GM23338 (cell line): ENCODE data around the gene HDHD2. TPM values are rescaled to one million over a fixed set of nuclear protein-coding genes. Genes with fewer than 3 reads are reported as not detected.

Source experiments
- ATAC-seq: fragments of 200-7000 bp; cut with Tn5 transposase; 3 replicates; pipeline ENCODE4 v1.9.1; 2020
- DNase-seq: peaks from one replicate; pipeline ENCODE4 v3.0.0-alpha.2; 2015; ENCODE audit warnings: low spot score
- H2AFZ ChIP-seq: fragments of 200-600 bp; sonication (generic); 2 replicates; pipeline ENCODE4 v1.8.0; 2016; ENCODE audit warnings: antibody characterized with exemption, mild to moderate bottlenecking, moderate library complexity
- H3F3A ChIP-seq: fragments of 200-600 bp; sonication (generic); replicated peaks from 2 replicates; pipeline ENCODE4 v1.8.0; 2017; ENCODE audit warnings: antibody characterized with exemption, mixed run types, low read depth
- H3K27ac ChIP-seq: fragments of 200-600 bp; sonication (generic); 2 replicates; pipeline ENCODE4 v1.6.1; 2016; ENCODE audit warnings: low read depth
- H3K27me3 ChIP-seq: fragments of 200-600 bp; sonication (generic); 2 replicates; pipeline ENCODE4 v1.8.0; 2016; ENCODE audit warnings: mild to moderate bottlenecking, mixed run types, moderate library complexity; ENCODE audit not compliant: insufficient read depth
- H3K36me3 ChIP-seq: fragments of 200-600 bp; sonication (generic); 2 replicates; pipeline ENCODE4 v1.8.0; 2016; ENCODE audit warnings: mild to moderate bottlenecking; ENCODE audit not compliant: insufficient read depth
- H3K4me1 ChIP-seq: fragments of 200-600 bp; sonication (generic); 2 replicates; pipeline ENCODE4 v1.8.0; 2016; ENCODE audit warnings: mild to moderate bottlenecking, moderate library complexity; ENCODE audit not compliant: insufficient read depth
- H3K4me2 ChIP-seq: fragments of 200-600 bp; sonication (generic); 2 replicates; pipeline ENCODE4 v1.7.1; 2017; ENCODE audit warnings: mixed run types
- H3K4me3 ChIP-seq: fragments of 200-600 bp; sonication (generic); 2 replicates; pipeline ENCODE4 v1.6.1; 2016; ENCODE audit warnings: mixed run types
- H3K79me2 ChIP-seq: fragments of 200-600 bp; sonication (generic); replicated peaks from 2 replicates; pipeline ENCODE4 v1.8.0; 2017; ENCODE audit warnings: mild to moderate bottlenecking; ENCODE audit not compliant: insufficient read depth
- H3K9me2 ChIP-seq: fragments of 200-600 bp; sonication (generic); 2 replicates; pipeline ENCODE4 v1.8.0; 2017; ENCODE audit not compliant: insufficient read depth
- H4K20me1 ChIP-seq: fragments of 200-600 bp; sonication (generic); replicated peaks from 2 replicates; pipeline ENCODE4 v1.8.0; 2017; ENCODE audit warnings: mild to moderate bottlenecking; ENCODE audit not compliant: insufficient read depth
- H3K27ac Mint-ChIP-seq: 2 replicates; pipeline ENCODE4 v1.8.0; 2020; ENCODE audit warnings: inconsistent platforms, mild to moderate bottlenecking, moderate library complexity, mixed read lengths
- H3K27me3 Mint-ChIP-seq: 3 replicates; pipeline ENCODE4 v1.8.0; 2022; ENCODE audit warnings: low read depth, mild to moderate bottlenecking, moderate library complexity, mixed read lengths, inconsistent platforms; ENCODE audit not compliant: insufficient read depth, poor library complexity
- H3K36me3 Mint-ChIP-seq: 3 replicates; pipeline ENCODE4 v1.8.0; 2021; ENCODE audit warnings: low read depth, mild to moderate bottlenecking, inconsistent platforms, moderate library complexity, mixed read lengths
- H3K4me1 Mint-ChIP-seq: 3 replicates; pipeline ENCODE4 v1.8.0; 2020; ENCODE audit warnings: mild to moderate bottlenecking, inconsistent platforms, mixed read lengths
- H3K4me3 Mint-ChIP-seq: 3 replicates; pipeline ENCODE4 v1.8.0; 2021; ENCODE audit warnings: moderate library complexity, mild to moderate bottlenecking, inconsistent platforms, mixed read lengths
- H3K9me3 Mint-ChIP-seq: 3 replicates; pipeline ENCODE4 v1.8.0; 2020; ENCODE audit warnings: moderate library complexity, mild to moderate bottlenecking, inconsistent platforms, mixed read lengths
- CREB1 ChIP-seq: fragments of 250-450 bp; sonication (Bioruptor Pico); IDR thresholded peaks from 2 replicates; pipeline ENCODE4 v1.5.0; 2020; ENCODE audit warnings: low read depth, mild to moderate bottlenecking, moderate library complexity
- ETS1 ChIP-seq: IDR thresholded peaks from 2 replicates; pipeline ENCODE4 v1.6.1; 2016; ENCODE audit warnings: antibody characterized with exemption
- EZH2 ChIP-seq: fragments of 200-600 bp; sonication (generic); IDR thresholded peaks from one replicate; pipeline ENCODE4 v1.8.0; 2017; ENCODE audit warnings: antibody characterized with exemption, mild to moderate bottlenecking, low read depth; ENCODE audit not compliant: unreplicated experiment
- ZNF114 ChIP-seq: fragments of 250-450 bp; sonication (Bioruptor Pico); IDR thresholded peaks from 2 replicates; pipeline ENCODE4 v1.5.0; 2020; ENCODE audit warnings: mild to moderate bottlenecking, moderate library complexity
- ZNF331 ChIP-seq: fragments of 250-450 bp; sonication (Bioruptor Pico); IDR thresholded peaks from 2 replicates; pipeline ENCODE4 v1.5.0; 2020; ENCODE audit warnings: low read depth, mild to moderate bottlenecking, moderate library complexity
- polyA plus RNA-seq: library from polyadenylated mRNA; unstranded; fragments of >200 nt; fragmentation: Nextera tagmentation; extraction: Ambion mirVana; gene quantifications from 2 replicates; pipeline ENCODE4 v1.2.1, GENCODE V29; 2016
- total RNA-seq: library from RNA; depleted of rRNA; stranded (reverse); fragments of >200 nt; shearing (Covaris generic); gene quantifications from 2 replicates; pipeline ENCODE4 v1.2.3, GENCODE V29; 2014
- TF ChIP-seq, protein P1 (sequence below), 2 experiments: fragments of 200-600 bp in 1 of 2; sonication (generic) in 1 of 2; conservative IDR thresholded peaks; 2 replicates each; pipeline versions ENCODE4 v1.5.1 to v1.6.1; 2016 to 2017; ENCODE audit warnings: antibody characterized with exemption in 2 of 2, low read depth in 2 of 2, mild to moderate bottlenecking in 2 of 2, moderate library complexity in 1 of 2
- TF ChIP-seq, protein P2 (sequence below): fragments of 250-450 bp; sonication (Bioruptor Pico); IDR thresholded peaks from 2 replicates; pipeline ENCODE4 v1.5.0; 2020; ENCODE audit warnings: mild to moderate bottlenecking, moderate library complexity
- TF ChIP-seq, protein P3 (sequence below): IDR thresholded peaks from one replicate; pipeline ENCODE4 v1.6.1; 2018; ENCODE audit warnings: antibody characterized with exemption; ENCODE audit not compliant: unreplicated experiment

HDHD2 gene
- total and polyA plus RNA-seq, 2 experiments from 2014 or later = 25.9 to 32.2 TPM

DNA sequence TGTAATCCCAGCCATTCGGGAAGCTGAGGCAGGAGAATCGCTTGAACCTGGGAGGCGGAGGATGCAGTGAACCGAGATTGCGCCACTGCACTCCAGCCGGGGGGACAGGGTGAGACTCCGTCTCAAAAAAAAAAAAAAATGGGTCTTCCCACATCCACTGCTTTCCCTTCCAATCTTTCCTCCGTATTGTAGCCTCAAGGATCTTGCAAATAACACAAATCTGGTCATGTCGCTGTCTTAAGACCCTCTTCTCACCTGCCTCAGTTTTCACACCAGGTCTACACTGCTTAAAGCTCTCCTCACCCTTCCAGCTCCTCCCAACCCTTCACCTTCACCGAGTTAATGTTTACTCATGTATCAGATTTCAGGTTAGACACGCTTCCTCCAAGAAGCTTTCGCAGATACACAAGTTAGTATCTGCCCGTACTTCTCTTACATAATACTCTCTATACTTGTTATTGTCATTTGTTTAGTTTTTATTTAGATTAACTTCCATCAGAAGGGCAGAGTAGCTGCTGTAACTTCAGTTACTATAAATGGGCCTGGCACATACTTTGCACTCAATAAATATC, 24.3 kb upstream of the HDHD2 start:
- Mint-ChIP-seq H3K27ac (no peak overlapping the region), H3K27me3 (peaks cover 5% of the 10 kb centered on the region), H3K4me1 (no peaks in the 10 kb centered on the region; the same call in 2 of the 3 replicates), H3K36me3 (no peaks in the 10 kb centered on the region), H3K4me3 (no peak overlapping the region), H3K9me3 (no peaks in the 10 kb centered on the region)
- H3K36me3 ChIP-seq = no peaks in the 10 kb centered on the region
- peaks cover 44% of the 10 kb centered on the region for H3K79me2 ChIP-seq
- peaks cover 12% of the 10 kb centered on the region for H3K4me1 ChIP-seq
- H2AFZ ChIP-seq = no peak overlapping the region
- H3K4me2 ChIP-seq = peak overlapping the region; percentile 80
- H3K27me3 ChIP-seq = no peaks in the 10 kb centered on the region
- ATAC-seq (peak; percentile 7; the same call in 2 of the 3 replicates), DNase-seq (peak; percentile 19)
- no peak for TF ChIP-seq ZNF331 (CRISPR knock-in tag)
- TF ChIP-seq CREB1 (CRISPR knock-in tag) = no peak
- TF ChIP-seq, protein P1, sequence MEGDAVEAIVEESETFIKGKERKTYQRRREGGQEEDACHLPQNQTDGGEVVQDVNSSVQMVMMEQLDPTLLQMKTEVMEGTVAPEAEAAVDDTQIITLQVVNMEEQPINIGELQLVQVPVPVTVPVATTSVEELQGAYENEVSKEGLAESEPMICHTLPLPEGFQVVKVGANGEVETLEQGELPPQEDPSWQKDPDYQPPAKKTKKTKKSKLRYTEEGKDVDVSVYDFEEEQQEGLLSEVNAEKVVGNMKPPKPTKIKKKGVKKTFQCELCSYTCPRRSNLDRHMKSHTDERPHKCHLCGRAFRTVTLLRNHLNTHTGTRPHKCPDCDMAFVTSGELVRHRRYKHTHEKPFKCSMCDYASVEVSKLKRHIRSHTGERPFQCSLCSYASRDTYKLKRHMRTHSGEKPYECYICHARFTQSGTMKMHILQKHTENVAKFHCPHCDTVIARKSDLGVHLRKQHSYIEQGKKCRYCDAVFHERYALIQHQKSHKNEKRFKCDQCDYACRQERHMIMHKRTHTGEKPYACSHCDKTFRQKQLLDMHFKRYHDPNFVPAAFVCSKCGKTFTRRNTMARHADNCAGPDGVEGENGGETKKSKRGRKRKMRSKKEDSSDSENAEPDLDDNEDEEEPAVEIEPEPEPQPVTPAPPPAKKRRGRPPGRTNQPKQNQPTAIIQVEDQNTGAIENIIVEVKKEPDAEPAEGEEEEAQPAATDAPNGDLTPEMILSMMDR (conservative IDR thresholded peaks at IDR 0.05; ENCODE audit: low read depth in 2 of 2) = no peak
- H3K27ac ChIP-seq = no peak overlapping the region
- peaks cover 25% of the 10 kb centered on the region for H4K20me1 ChIP-seq
- H3K4me3 ChIP-seq = peak overlapping the region; percentile 96
- no peaks in the 10 kb centered on the region for H3F3A ChIP-seq
- no peaks in the 10 kb centered on the region for H3K9me2 ChIP-seq

GRCh38 chr18:47172476-47172875, 22.2 kb upstream of the HDHD2 start:
- no peak overlapping the region for H3K27ac ChIP-seq
- no peak overlapping the region for H3K4me2 ChIP-seq
- Mint-ChIP-seq H3K27ac (no peak overlapping the region), H3K27me3 (peaks cover 5% of the 10 kb centered on the region), H3K9me3 (no peaks in the 10 kb centered on the region), H3K36me3 (no peaks in the 10 kb centered on the region), H3K4me3 (no peak overlapping the region), H3K4me1 (no peaks in the 10 kb centered on the region)
- H3K9me2 ChIP-seq = no peaks in the 10 kb centered on the region
- no peaks in the 10 kb centered on the region for H3K27me3 ChIP-seq
- H3K4me3 ChIP-seq = no peak overlapping the region
- no peak for ATAC-seq
- H3F3A ChIP-seq = no peaks in the 10 kb centered on the region
- H3K36me3 ChIP-seq = no peaks in the 10 kb centered on the region
- peaks cover 65% of the 10 kb centered on the region for H3K79me2 ChIP-seq
- no peak for DNase-seq
- peaks cover 29% of the 10 kb centered on the region for H4K20me1 ChIP-seq
- H2AFZ ChIP-seq = no peak overlapping the region
- H3K4me1 ChIP-seq = peaks cover 6% of the 10 kb centered on the region
- TF ChIP-seq ZNF331 (CRISPR knock-in tag) = no peak
- TF ChIP-seq, protein P2, sequence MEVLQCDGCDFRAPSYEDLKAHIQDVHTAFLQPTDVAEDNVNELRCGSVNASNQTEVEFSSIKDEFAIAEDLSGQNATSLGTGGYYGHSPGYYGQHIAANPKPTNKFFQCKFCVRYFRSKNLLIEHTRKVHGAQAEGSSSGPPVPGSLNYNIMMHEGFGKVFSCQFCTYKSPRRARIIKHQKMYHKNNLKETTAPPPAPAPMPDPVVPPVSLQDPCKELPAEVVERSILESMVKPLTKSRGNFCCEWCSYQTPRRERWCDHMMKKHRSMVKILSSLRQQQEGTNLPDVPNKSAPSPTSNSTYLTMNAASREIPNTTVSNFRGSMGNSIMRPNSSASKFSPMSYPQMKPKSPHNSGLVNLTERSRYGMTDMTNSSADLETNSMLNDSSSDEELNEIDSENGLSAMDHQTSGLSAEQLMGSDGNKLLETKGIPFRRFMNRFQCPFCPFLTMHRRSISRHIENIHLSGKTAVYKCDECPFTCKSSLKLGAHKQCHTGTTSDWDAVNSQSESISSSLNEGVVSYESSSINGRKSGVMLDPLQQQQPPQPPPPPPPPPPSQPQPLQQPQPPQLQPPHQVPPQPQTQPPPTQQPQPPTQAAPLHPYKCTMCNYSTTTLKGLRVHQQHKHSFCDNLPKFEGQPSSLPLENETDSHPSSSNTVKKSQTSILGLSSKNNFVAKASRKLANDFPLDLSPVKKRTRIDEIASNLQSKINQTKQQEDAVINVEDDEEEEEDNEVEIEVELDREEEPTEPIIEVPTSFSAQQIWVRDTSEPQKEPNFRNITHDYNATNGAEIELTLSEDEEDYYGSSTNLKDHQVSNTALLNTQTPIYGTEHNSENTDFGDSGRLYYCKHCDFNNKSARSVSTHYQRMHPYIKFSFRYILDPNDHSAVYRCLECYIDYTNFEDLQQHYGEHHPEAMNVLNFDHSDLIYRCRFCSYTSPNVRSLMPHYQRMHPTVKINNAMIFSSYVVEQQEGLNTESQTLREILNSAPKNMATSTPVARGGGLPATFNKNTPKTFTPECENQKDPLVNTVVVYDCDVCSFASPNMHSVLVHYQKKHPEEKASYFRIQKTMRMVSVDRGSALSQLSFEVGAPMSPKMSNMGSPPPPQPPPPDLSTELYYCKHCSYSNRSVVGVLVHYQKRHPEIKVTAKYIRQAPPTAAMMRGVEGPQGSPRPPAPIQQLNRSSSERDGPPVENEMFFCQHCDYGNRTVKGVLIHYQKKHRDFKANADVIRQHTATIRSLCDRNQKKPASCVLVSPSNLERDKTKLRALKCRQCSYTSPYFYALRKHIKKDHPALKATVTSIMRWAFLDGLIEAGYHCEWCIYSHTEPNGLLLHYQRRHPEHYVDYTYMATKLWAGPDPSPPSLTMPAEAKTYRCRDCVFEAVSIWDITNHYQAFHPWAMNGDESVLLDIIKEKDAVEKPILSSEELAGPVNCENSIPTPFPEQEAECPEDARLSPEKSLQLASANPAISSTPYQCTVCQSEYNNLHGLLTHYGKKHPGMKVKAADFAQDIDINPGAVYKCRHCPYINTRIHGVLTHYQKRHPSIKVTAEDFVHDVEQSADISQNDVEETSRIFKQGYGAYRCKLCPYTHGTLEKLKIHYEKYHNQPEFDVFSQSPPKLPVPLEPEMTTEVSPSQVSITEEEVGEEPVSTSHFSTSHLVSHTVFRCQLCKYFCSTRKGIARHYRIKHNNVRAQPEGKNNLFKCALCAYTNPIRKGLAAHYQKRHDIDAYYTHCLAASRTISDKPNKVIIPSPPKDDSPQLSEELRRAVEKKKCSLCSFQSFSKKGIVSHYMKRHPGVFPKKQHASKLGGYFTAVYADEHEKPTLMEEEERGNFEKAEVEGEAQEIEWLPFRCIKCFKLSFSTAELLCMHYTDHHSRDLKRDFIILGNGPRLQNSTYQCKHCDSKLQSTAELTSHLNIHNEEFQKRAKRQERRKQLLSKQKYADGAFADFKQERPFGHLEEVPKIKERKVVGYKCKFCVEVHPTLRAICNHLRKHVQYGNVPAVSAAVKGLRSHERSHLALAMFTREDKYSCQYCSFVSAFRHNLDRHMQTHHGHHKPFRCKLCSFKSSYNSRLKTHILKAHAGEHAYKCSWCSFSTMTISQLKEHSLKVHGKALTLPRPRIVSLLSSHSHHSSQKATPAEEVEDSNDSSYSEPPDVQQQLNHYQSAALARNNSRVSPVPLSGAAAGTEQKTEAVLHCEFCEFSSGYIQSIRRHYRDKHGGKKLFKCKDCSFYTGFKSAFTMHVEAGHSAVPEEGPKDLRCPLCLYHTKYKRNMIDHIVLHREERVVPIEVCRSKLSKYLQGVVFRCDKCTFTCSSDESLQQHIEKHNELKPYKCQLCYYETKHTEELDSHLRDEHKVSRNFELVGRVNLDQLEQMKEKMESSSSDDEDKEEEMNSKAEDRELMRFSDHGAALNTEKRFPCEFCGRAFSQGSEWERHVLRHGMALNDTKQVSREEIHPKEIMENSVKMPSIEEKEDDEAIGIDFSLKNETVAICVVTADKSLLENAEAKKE (CRISPR knock-in tag) = no peak
- no peak for TF ChIP-seq EZH2
- TF ChIP-seq ETS1 = no peak
- TF ChIP-seq CREB1 (CRISPR knock-in tag) = no peak
- TF ChIP-seq ZNF114 (CRISPR knock-in tag) = no peak
- TF ChIP-seq, protein P3, sequence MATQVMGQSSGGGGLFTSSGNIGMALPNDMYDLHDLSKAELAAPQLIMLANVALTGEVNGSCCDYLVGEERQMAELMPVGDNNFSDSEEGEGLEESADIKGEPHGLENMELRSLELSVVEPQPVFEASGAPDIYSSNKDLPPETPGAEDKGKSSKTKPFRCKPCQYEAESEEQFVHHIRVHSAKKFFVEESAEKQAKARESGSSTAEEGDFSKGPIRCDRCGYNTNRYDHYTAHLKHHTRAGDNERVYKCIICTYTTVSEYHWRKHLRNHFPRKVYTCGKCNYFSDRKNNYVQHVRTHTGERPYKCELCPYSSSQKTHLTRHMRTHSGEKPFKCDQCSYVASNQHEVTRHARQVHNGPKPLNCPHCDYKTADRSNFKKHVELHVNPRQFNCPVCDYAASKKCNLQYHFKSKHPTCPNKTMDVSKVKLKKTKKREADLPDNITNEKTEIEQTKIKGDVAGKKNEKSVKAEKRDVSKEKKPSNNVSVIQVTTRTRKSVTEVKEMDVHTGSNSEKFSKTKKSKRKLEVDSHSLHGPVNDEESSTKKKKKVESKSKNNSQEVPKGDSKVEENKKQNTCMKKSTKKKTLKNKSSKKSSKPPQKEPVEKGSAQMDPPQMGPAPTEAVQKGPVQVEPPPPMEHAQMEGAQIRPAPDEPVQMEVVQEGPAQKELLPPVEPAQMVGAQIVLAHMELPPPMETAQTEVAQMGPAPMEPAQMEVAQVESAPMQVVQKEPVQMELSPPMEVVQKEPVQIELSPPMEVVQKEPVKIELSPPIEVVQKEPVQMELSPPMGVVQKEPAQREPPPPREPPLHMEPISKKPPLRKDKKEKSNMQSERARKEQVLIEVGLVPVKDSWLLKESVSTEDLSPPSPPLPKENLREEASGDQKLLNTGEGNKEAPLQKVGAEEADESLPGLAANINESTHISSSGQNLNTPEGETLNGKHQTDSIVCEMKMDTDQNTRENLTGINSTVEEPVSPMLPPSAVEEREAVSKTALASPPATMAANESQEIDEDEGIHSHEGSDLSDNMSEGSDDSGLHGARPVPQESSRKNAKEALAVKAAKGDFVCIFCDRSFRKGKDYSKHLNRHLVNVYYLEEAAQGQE = no peak
